ENCODE results near the gene IGFL2. TPM values are rescaled to one million over a fixed set of nuclear protein-coding genes. Genes with fewer than 3 reads are reported as not detected.
"Not testable (repeated sequence)": the region's sequence is repeated elsewhere in the genome, so short reads cannot be mapped to it uniquely, and the experiment has no call there.

IGFL2 gene
- total RNA-seq, result not detected

GRCh38 chr19:46147791-46148288 lies at the start of gene IGFL2:
IGFL2 (plus strand) TSS chr19:46148238; CDS start chr19:46148279, 41 bp downstream.
- Histone ChIP-seq H3K9me3 (no peaks in the 10 kb centered on the region), H3K4me3 (no peak within 1 kb of the TSS), H3K27me3 (no peaks in the 10 kb centered on the region), H3K4me1 (no peaks in the 10 kb centered on the region), H3K27ac (no peak within 1 kb of the TSS), H3K36me3 (replicated peaks in 1 of 2; ENCODE audit: insufficient read depth in 1 of 2, low read depth in 2 of 2) (no peaks in the 10 kb centered on the region)
- TF ChIP-seq POLR2A (IDR thresholded peaks at IDR 0.05), result no peak
- TF ChIP-seq CTCF (IDR thresholded peaks at IDR 0.05), result no peak
- intact Hi-C loops (cut with DNase I), result no loop called here
- WGBS, 2 donors, result 61 to 75% methylated on average over 6 of the region's 6 CpGs
- ATAC-seq (no peak), DNase-seq (no peak)

- H3K9me3 ChIP-seq, result no peaks in the 10 kb centered on the region
- H3K36me3 ChIP-seq (replicated peaks in 1 of 2; ENCODE audit: insufficient read depth in 1 of 2, low read depth in 2 of 2), result no peaks in the 10 kb centered on the region
- no peak overlapping the region for H3K4me3 ChIP-seq
- no peak for TF ChIP-seq POLR2A (IDR thresholded peaks at IDR 0.05)
- TF ChIP-seq CTCF (IDR thresholded peaks at IDR 0.05), result no peak
- no peaks in the 10 kb centered on the region for H3K4me1 ChIP-seq
- no peak for ATAC-seq
- 51 to 65% methylated on average over 1 of the region's 1 CpG for WGBS, 2 donors
- no peak for DNase-seq
- no peak overlapping the region for H3K27ac ChIP-seq
- no peaks in the 10 kb centered on the region for H3K27me3 ChIP-seq
- intact Hi-C loops (cut with DNase I), result no loop called here
These were observed 47.7 kb upstream of the IGFL2 start for GRCh38 chr19:46100344-46100743.

- intact Hi-C loops (cut with DNase I), result no loop called here
- H3K36me3 ChIP-seq (replicated peaks in 1 of 2; ENCODE audit: insufficient read depth in 1 of 2, low read depth in 2 of 2), result no peaks in the 10 kb centered on the region
- no peak overlapping the region for H3K27ac ChIP-seq
- no peak overlapping the region for H3K4me3 ChIP-seq
- H3K27me3 ChIP-seq, result no peaks in the 10 kb centered on the region
- no peaks in the 10 kb centered on the region for H3K4me1 ChIP-seq
- H3K9me3 ChIP-seq, result no peaks in the 10 kb centered on the region
- ATAC-seq, result no peak
- no peak for DNase-seq
- WGBS, 2 donors, result 60% methylated on average over 6 of the region's 6 CpGs; no CpG with 5 or more reads in 1 of the 2 donors
- TF ChIP-seq CTCF (IDR thresholded peaks at IDR 0.05), result no peak
- TF ChIP-seq POLR2A (IDR thresholded peaks at IDR 0.05), result no peak
These were observed 46.7 kb upstream of the IGFL2 start for GRCh38 chr19:46101293-46101692.

GRCh38 chr19:46102333-46102732 lies 45.7 kb upstream of the IGFL2 start:
- H3K4me1 ChIP-seq; H3K36me3 ChIP-seq (replicated peaks in 1 of 2; ENCODE audit: insufficient read depth in 1 of 2, low read depth in 2 of 2); ATAC-seq; H3K9me3 ChIP-seq; intact Hi-C loops (cut with DNase I); H3K27ac ChIP-seq; H3K27me3 ChIP-seq; H3K4me3 ChIP-seq; DNase-seq: not testable (repeated sequence)
- 67 to 71% methylated on average over 7 of the region's 7 CpGs for WGBS, 2 donors

- DNase-seq (no peak), ATAC-seq (no peak)
- intact Hi-C loops (cut with DNase I), result no loop called here
- H3K36me3 ChIP-seq (replicated peaks in 1 of 2; ENCODE audit: insufficient read depth in 1 of 2, low read depth in 2 of 2), result no peaks in the 10 kb centered on the region
- H3K27ac ChIP-seq, result no peak overlapping the region
- no peaks in the 10 kb centered on the region for H3K4me1 ChIP-seq
- no peak overlapping the region for H3K4me3 ChIP-seq
- no peaks in the 10 kb centered on the region for H3K9me3 ChIP-seq
- H3K27me3 ChIP-seq, result no peaks in the 10 kb centered on the region
- WGBS, 2 donors, result 74 to 88% methylated on average over 4 to 6 of the region's 6 CpGs
- TF ChIP-seq CTCF (IDR thresholded peaks at IDR 0.05) (no peak), POLR2A (IDR thresholded peaks at IDR 0.05) (no peak)
These were observed 40.7 kb upstream of the IGFL2 start for GRCh38 chr19:46107371-46107770.
